GM12892 (cell line): ENCODE results near the gene SYNJ2BP.

Experiments used
- POLR2A ChIP-seq: IDR thresholded peaks from 2 replicates; pipeline ENCODE4 v1.6.1; 2011; ENCODE audit warnings: low read depth, low read length, control low read depth
- TAF1 ChIP-seq: IDR thresholded peaks from 2 replicates; pipeline ENCODE4 v1.6.1; 2011; ENCODE audit warnings: low read depth, mild to moderate bottlenecking, control low read depth, low read length, borderline replicate concordance

DNA sequence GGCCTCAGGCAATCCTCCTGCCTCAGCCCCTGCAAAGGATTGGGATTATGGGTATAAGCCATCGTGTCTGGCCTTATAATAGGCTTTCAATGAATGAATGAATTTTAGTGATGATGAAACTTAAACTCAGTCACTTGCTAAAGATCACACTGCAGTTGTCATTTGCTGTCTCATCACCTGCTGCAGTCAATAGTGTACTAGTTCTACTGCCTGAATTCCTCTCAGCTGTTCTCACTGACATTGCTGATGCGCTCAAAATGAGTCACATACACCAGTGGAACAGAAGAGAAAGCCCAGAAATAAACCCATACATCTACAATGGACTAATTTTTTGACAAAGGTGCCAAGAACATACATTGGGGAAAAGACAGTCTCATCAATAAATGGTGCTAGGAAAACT is 5.6 kb upstream of the SYNJ2BP start:
- no peak for TF ChIP-seq TAF1
- TF ChIP-seq POLR2A = no peak
